Uterus (tissue), 4 donors: ENCODE results near the gene PRSS27. TPM values are rescaled to one million over a fixed set of nuclear protein-coding genes. Genes with fewer than 3 reads are reported as not detected.

Source experiments
- DNase-seq, 2 donors: peaks; one replicate each; pipeline ENCODE4 v3.0.0-alpha.2; 2019 to 2020
- H3K27ac ChIP-seq, 2 donors: fragments of 200-600 bp; sonication (generic); 1 replicate in 1 of 2; 2 replicates in 1 of 2; pipeline ENCODE4 v1.5.1; 2016 to 2018
- H3K27me3 ChIP-seq, 2 donors: fragments of 200-600 bp; sonication (generic); one replicate each; pipeline ENCODE4 v1.5.1; 2018 to 2019; ENCODE audit warnings: control low read depth in 1 of 2
- H3K36me3 ChIP-seq, 2 donors: fragments of 200-600 bp; sonication (generic); one replicate each; pipeline ENCODE4 v1.5.1; 2019; ENCODE audit warnings: control low read depth in 1 of 2
- H3K4me1 ChIP-seq, 2 donors: fragments of 200-600 bp; sonication (generic); one replicate each; pipeline ENCODE4 v1.5.1; 2018 to 2019; ENCODE audit warnings: control low read depth in 1 of 2
- H3K4me3 ChIP-seq, 2 donors: fragments of 200-600 bp; sonication (generic); 1 replicate in 1 of 2; 2 replicates in 1 of 2; pipeline ENCODE4 v1.5.1; 2018 to 2019; ENCODE audit warnings: mild to moderate bottlenecking in 1 of 2
- H3K9me3 ChIP-seq, 2 donors: fragments of 200-600 bp; sonication (generic); one replicate each; pipeline ENCODE4 v1.5.1; 2019; ENCODE audit warnings: control low read depth in 1 of 2
- POLR2A ChIP-seq, 2 donors: fragments of 450-650 bp; IDR thresholded peaks; one replicate each; pipeline ENCODE4 v1.6.1; 2016; ENCODE audit warnings: antibody characterized with exemption in 2 of 2, mild to moderate bottlenecking in 1 of 2, moderate library complexity in 1 of 2
- intact Hi-C: fragments of 100-400 bp; cut with DNase I; formaldehyde crosslinking; loops from one replicate; pipeline ENCODE4 v1.15.1; 2023; ENCODE audit warnings: low total_unique reads
- total RNA-seq, 4 donors: library from RNA; depleted of rRNA in 3 of 4; stranded (reverse); fragments of >200 nt in 3 of 4; gene quantifications; one replicate each; pipeline versions ENCODE4 v1.1.0 to v1.2.4, GENCODE V29; 2014 to 2023
- TF ChIP-seq, protein P1 (sequence below), 4 experiments: fragments of 200-600 bp in 2 of 4; fragments of 450-650 bp in 2 of 4; sonication (generic) in 2 of 4; IDR thresholded peaks; one replicate each; pipeline ENCODE4 v1.5.1; 2016 to 2019; ENCODE audit warnings: antibody characterized with exemption in 4 of 4, mild to moderate bottlenecking in 2 of 4, moderate library complexity in 1 of 4
- donor health status: DM: yes; HTN: yes; CAD: no.

PRSS27 gene
- total RNA-seq, 4 donors from 2014 or later: 0.83 to 1.3 TPM; not detected in 2

DNA sequence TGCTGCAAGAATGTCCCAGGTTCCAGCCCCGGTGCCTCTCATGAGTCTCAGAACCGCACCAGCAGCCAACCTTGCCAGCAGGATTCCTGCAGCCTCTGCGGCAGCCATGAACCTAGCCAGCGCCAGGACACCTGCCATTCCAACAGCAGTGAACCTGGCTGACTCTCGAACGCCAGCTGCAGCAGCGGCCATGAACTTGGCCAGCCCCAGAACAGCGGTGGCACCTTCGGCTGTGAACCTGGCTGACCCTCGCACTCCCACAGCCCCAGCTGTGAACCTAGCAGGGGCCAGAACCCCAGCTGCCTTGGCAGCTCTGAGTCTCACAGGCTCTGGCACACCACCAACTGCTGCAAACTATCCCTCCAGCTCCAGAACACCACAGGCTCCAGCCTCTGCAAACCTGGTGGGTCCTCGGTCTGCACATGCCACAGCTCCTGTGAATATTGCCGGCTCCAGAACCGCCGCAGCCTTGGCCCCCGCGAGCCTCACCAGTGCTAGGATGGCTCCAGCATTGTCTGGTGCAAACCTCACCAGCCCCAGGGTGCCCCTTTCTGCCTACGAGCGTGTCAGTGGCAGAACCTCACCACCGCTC, 47.2 kb upstream of the PRSS27 start:
- intact Hi-C loops: no loop called here
- peaks cover 0 to 13% of the 10 kb centered on the region in 2 donors for H3K4me1 ChIP-seq
- no peak for DNase-seq

DNA sequence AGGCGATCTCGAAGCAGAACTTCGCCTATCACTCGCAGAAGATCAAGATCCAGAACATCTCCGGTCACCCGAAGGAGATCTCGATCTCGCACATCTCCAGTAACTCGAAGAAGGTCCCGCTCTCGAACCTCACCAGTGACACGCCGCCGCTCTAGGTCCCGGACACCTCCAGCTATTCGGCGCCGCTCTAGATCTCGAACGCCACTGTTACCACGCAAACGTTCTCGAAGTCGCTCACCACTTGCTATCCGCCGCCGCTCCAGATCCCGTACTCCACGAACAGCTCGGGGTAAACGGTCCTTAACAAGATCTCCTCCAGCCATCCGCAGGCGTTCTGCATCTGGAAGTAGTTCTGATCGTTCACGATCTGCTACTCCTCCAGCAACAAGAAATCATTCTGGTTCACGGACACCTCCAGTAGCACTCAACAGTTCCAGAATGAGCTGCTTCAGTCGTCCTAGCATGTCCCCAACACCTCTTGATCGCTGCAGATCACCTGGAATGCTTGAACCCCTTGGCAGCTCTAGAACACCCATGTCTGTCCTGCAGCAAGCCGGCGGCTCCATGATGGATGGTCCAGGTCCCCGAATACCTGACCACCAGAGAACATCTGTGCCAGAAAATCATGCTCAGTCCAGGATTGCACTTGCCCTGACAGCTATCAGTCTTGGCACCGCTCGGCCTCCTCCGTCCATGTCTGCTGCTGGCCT, 46.6 kb upstream of the PRSS27 start:
- Histone ChIP-seq H3K4me3 (no peak overlapping the region), H3K36me3 (no peaks in the 10 kb centered on the region)
- no peak for TF ChIP-seq POLR2A (IDR thresholded peaks at IDR 0.05)
- TF ChIP-seq, protein P1, sequence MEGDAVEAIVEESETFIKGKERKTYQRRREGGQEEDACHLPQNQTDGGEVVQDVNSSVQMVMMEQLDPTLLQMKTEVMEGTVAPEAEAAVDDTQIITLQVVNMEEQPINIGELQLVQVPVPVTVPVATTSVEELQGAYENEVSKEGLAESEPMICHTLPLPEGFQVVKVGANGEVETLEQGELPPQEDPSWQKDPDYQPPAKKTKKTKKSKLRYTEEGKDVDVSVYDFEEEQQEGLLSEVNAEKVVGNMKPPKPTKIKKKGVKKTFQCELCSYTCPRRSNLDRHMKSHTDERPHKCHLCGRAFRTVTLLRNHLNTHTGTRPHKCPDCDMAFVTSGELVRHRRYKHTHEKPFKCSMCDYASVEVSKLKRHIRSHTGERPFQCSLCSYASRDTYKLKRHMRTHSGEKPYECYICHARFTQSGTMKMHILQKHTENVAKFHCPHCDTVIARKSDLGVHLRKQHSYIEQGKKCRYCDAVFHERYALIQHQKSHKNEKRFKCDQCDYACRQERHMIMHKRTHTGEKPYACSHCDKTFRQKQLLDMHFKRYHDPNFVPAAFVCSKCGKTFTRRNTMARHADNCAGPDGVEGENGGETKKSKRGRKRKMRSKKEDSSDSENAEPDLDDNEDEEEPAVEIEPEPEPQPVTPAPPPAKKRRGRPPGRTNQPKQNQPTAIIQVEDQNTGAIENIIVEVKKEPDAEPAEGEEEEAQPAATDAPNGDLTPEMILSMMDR (IDR thresholded peaks at IDR 0.05): no peak

More for the DNA sequence above, 47.2 kb upstream of the PRSS27 start:
- Histone ChIP-seq H3K27ac (no peak overlapping the region), H3K27me3 (no peaks in the 10 kb centered on the region), H3K9me3 (no peaks in the 10 kb centered on the region), H3K4me3 (no peak overlapping the region), H3K36me3 (no peaks in the 10 kb centered on the region)
- TF ChIP-seq, protein P1 (IDR thresholded peaks at IDR 0.05): no peak
- TF ChIP-seq POLR2A (IDR thresholded peaks at IDR 0.05): no peak

DNA sequence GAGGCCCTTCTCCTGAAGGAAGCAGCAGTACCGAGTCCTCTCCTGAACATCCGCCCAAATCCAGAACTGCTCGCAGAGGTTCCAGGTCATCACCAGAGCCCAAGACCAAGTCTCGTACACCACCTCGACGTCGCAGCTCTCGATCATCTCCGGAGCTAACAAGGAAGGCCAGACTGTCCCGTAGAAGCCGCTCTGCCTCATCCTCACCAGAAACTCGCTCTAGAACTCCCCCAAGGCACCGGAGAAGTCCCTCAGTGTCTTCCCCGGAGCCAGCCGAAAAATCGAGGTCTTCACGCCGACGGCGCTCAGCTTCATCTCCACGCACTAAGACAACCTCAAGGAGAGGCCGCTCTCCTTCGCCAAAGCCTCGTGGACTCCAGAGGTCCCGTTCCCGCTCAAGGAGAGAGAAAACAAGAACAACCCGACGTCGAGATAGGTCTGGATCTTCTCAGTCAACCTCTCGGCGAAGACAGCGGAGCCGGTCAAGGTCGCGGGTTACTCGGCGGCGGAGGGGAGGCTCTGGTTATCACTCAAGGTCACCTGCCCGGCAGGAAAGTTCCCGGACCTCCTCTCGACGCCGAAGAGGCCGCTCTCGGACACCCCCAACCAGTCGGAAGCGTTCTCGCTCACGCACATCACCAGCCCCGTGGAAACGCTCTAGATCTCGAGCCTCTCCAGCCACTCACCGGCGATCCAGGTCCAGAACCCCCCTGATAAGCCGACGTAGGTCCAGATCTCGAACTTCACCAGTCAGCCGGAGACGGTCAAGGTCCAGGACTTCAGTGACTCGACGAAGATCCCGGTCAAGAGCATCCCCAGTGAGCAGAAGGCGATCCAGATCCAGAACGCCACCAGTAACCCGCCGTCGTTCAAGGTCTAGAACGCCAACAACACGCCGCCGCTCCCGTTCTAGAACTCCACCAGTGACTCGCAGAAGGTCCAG, 45.7 kb upstream of the PRSS27 start:
- Histone ChIP-seq H3K27ac (no peak overlapping the region), H3K4me3 (no peak overlapping the region), H3K4me1 (peaks cover 0 to 13% of the 10 kb centered on the region in 2 donors), H3K27me3 (no peaks in the 10 kb centered on the region), H3K9me3 (no peaks in the 10 kb centered on the region), H3K36me3 (no peaks in the 10 kb centered on the region)
- no peak for DNase-seq
- TF ChIP-seq, protein P1 (IDR thresholded peaks at IDR 0.05): no peak
- no peak for TF ChIP-seq POLR2A (IDR thresholded peaks at IDR 0.05)
- intact Hi-C loops: no loop called here

More for the DNA sequence above, 46.6 kb upstream of the PRSS27 start:
- Histone ChIP-seq H3K9me3 (no peaks in the 10 kb centered on the region), H3K27me3 (no peaks in the 10 kb centered on the region), H3K4me1 (peaks cover 0 to 13% of the 10 kb centered on the region in 2 donors), H3K27ac (no peak overlapping the region)
- intact Hi-C loops: no loop called here
- no peak for DNase-seq

DNA sequence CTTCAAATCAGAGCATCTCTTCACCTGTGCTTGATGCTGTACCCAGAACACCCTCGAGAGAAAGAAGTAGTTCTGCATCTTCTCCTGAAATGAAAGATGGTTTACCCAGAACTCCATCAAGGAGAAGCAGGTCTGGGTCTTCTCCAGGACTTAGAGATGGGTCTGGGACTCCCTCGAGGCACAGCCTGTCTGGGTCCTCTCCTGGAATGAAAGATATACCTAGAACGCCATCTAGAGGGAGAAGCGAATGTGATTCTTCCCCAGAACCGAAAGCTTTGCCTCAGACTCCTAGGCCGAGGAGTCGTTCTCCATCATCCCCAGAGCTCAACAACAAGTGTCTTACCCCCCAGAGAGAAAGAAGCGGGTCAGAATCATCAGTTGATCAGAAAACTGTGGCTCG, 44.7 kb upstream of the PRSS27 start:
- Histone ChIP-seq H3K4me1 (peaks cover 0 to 13% of the 10 kb centered on the region in 2 donors), H3K27ac (no peak overlapping the region), H3K36me3 (no peaks in the 10 kb centered on the region), H3K9me3 (no peaks in the 10 kb centered on the region), H3K4me3 (no peak overlapping the region), H3K27me3 (no peaks in the 10 kb centered on the region)
- TF ChIP-seq, protein P1 (IDR thresholded peaks at IDR 0.05): no peak
- no peak for TF ChIP-seq POLR2A (IDR thresholded peaks at IDR 0.05)
- no peak for DNase-seq
- intact Hi-C loops: no loop called here
